Coronary artery (tissue), 2 donors: ENCODE measurements around the gene ANXA2.
A peak's percentile ranks its signal among the peaks of the same experiment; 100 is the strongest.

Experiments
- DNase-seq: peaks from one replicate; pipeline ENCODE4 v3.0.0-alpha.2; 2017; ENCODE audit warnings: low spot score
- H3K27ac ChIP-seq, 2 donors: fragments of 200-600 bp; sonication (generic); one replicate each; pipeline ENCODE4 v1.5.1; 2016 to 2019
- H3K4me3 ChIP-seq: fragments of 200-600 bp; sonication (generic); 2 replicates; pipeline ENCODE4 v1.5.1; 2016; ENCODE audit warnings: mild to moderate bottlenecking, moderate library complexity
- TF ChIP-seq, protein P1 (sequence below): fragments of 200-600 bp; sonication (generic); IDR thresholded peaks from one replicate; pipeline ENCODE4 v1.5.1; 2019; ENCODE audit warnings: antibody characterized with exemption

Gene ANXA2

DNA sequence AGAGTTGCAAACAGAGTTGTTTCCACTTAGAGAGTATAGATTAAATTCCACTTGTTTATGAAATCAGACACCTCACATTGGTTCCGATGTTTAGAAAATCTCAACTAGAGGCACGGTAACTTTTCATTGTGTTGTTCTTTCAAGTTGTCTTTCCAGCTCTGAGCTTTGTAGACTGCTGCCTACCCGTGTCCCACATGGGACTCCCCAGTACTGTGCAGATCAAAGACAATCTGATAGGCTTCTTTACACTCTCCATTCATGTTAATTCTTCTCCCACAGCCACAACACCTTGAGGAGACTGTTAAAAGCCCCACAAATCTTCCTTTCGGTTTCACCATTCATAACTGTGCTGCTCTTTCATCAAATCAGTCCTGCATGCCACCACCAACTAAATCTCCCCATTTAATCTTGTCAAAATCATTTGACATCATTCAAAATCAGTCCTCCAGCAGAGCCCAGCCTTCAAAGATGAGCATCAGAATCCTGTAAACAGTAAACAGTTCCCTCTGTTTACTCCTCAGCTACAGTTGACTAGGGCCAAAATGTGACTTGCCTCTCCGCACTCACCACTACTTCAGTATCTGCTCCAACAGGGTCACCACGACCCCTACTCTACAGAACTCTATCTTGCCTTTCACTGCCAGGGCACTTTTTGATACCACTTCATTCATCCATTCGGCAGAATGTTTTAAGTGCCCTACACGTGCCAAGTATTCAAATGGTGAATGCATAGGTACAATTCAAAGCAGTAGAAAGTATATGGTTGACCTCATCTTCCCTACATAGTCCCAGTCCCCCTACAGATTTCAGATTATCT is 8.3 kb downstream of the ANXA2 start:
- DNase-seq: no peak
- H3K27ac ChIP-seq: peak overlapping the region; percentile 46 to 52
- TF ChIP-seq, protein P1, sequence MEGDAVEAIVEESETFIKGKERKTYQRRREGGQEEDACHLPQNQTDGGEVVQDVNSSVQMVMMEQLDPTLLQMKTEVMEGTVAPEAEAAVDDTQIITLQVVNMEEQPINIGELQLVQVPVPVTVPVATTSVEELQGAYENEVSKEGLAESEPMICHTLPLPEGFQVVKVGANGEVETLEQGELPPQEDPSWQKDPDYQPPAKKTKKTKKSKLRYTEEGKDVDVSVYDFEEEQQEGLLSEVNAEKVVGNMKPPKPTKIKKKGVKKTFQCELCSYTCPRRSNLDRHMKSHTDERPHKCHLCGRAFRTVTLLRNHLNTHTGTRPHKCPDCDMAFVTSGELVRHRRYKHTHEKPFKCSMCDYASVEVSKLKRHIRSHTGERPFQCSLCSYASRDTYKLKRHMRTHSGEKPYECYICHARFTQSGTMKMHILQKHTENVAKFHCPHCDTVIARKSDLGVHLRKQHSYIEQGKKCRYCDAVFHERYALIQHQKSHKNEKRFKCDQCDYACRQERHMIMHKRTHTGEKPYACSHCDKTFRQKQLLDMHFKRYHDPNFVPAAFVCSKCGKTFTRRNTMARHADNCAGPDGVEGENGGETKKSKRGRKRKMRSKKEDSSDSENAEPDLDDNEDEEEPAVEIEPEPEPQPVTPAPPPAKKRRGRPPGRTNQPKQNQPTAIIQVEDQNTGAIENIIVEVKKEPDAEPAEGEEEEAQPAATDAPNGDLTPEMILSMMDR: no peak
- H3K4me3 ChIP-seq: peak overlapping the region; percentile 55

DNA sequence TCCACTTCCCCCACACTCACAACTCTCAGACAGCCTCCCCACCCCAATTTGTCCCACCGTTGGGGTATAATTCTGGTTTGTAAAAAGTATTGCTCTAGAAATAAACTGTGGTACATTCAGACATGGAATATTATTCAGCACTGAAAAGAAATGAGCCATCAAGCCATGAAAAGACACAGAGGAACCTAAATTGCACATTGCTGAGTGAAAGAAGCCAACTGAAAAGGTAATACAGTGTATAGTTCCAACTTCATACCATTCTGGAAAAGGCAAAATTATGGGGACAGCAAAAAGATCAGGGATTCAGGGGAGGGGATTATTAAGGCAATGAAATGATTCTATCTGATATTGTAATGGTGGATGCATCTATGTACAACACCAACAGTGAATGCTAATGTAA is 10.5 kb downstream of the ANXA2 start:
- TF ChIP-seq, protein P1: no peak
- DNase-seq: no peak
- H3K4me3 ChIP-seq: no peak overlapping the region
- no peak overlapping the region for H3K27ac ChIP-seq

DNA sequence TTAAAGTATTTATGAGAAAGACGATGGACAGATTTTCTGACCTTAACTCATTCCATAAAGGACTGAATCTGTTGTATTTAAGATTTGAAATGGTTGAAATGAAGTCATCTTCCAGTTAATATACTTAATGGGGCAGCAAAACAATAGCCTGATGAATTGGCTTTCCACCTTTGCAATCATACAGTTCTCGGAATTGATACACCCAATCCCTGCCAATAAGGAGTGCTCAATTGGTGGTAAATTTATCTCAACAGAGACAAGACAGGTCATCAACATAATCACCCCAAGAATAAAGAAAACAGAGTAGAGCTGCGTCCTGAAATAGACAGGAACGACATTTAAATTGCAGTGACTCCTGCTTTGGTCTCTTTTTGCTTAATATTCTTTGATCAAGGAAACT is 11.2 kb downstream of the ANXA2 start:
- H3K4me3 ChIP-seq: no peak overlapping the region
- DNase-seq: no peak
- TF ChIP-seq, protein P1: no peak
- no peak overlapping the region for H3K27ac ChIP-seq

DNA sequence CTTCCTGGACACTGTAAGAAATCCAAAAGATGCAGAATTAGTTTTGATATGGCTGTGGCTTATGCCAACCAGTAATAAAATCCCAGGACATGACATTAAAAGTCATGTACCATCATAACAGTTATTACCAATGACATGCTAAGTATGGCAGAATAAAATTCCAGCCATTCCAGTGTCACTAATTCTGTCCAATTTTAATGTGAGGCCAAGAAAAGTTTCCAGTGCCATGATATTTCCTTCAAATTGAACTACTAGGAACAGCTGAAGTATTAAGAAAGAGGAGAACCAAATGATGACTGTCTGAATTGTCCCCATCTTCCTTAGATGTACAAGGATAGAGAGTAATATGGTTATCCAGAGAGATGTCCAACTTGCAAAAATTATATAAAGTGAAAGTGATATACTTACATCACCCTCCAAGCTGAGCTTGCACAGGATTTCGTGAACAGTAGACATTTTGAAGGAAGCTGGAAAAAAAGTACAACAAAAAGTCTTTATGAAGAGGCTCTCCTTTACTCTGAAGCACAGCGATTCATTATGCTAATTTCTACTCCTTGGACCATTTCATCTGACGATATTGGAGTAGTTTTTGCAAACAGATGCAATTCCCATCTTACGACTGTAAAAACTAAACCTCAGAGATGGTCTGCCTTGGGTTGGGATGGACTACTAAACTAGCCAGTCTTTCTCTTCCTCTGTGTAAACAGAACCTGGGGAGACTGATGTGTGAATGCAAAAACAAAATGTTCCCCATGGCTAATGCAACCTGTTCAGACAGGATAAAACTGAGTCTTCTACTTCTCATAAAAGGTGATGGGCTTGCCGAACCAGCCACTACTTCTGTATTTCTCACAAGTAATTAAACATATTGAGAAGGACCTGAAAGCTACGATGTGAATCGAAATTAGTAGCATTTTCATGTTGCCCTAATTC is 11.9 kb downstream of the ANXA2 start:
- H3K27ac ChIP-seq: no peak overlapping the region
- no peak for DNase-seq
- TF ChIP-seq, protein P1: no peak
- H3K4me3 ChIP-seq: no peak overlapping the region

DNA sequence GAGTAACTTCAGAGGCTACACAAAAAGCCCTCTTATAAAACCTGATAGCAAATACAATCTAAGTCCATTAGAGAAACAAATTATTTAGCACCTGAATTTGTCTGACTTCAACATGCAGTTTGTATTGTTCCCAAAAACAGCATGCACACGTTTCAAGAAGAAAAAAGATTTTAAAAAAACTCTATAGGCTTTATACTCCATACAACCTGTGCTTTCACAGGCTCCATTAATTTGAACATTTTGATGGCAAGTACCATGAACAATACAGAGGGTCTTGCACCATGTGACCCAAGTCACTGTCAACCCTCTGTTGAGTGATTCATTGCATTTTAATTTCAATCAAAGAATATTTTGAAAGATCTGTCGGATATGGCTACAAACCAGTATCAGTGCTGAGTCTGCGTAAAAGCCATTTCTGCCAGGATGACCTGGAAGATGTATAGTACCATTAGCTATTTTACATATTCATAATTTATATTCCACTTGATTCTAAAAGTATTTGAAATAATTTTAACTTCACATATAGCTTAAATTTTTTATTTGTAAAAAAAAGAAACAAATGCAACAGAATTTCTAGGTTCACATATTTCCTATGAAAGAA is 13.2 kb downstream of the ANXA2 start:
- Histone ChIP-seq H3K27ac (no peak overlapping the region), H3K4me3 (no peak overlapping the region)
- no peak for DNase-seq
- TF ChIP-seq, protein P1: no peak

DNA sequence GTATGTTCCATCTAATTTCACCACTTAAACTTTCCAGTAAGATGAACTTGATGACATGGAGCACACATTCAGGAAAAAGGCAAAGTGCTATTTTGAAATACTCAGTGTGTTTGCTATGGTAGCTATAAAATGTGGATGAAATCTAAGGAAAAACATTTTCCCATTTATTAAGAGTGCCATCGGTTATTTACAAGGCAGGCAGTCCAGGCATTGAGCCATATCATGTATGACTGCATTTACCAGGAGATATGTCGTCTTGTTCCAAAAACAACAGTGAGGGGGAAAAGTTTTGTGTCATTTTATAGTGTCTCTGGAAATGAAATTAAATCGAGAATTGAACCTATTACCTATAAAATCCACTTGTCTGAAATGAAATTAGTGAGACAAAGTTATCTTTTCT is 13.7 kb downstream of the ANXA2 start:
- Histone ChIP-seq H3K27ac (peak overlapping the region in 1 of 2 donors; percentile 62), H3K4me3 (peak overlapping the region; percentile 7)
- no peak for DNase-seq
- TF ChIP-seq, protein P1: no peak
